Activated naive CD4-positive, alpha-beta T cell treated with Interleukin-2 at 50 U/mL for 16 hours (primary cell): ENCODE results near the gene MSANTD4.
"Not testable (repeated sequence)": the region's sequence is repeated elsewhere in the genome, so short reads cannot be mapped to it uniquely, and the experiment has no call there.

Experiments
- DNase-seq: peaks from one replicate; pipeline ENCODE4 v3.0.0-alpha.2; 2020

MSANTD4 gene

DNA sequence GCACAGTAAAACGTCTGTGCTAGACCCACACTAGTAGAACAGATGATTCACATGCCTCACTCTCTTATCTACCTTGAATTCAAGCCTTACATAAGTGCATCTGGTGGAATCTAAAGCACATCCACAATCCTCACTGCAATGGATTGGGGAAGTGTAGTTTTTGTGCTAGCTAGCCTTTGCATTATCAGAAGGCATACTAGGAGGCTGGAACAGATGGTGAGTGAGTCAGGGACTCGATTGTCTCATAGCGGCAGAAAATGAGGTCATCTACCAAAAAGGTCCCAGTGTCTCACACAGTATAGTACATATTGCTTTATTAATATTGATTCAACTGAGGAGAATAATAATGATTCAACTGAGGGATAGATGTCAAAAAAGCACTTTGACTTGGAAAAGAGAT lies 9.3 kb downstream of the MSANTD4 start:
- no peak for DNase-seq

DNA sequence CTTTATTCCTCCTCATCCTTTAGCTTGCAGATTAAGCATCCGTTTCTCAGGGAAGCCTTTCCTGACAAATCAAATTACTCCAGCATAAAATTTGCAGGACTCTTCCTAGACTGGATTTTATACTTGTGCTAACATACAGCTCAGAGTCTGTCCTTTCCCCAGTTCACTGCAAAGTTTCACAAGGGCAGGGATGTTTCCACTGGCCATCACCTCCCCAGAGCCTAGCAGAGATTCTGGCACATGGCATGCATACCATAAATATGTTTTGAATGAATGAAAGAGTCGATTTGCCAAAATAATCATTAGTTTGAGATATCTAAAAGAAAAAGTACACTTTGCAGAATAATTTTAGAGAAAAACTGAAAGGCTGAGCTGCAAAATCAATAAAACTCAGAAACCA lies 10.6 kb downstream of the MSANTD4 start:
- DNase-seq, result no peak

DNA sequence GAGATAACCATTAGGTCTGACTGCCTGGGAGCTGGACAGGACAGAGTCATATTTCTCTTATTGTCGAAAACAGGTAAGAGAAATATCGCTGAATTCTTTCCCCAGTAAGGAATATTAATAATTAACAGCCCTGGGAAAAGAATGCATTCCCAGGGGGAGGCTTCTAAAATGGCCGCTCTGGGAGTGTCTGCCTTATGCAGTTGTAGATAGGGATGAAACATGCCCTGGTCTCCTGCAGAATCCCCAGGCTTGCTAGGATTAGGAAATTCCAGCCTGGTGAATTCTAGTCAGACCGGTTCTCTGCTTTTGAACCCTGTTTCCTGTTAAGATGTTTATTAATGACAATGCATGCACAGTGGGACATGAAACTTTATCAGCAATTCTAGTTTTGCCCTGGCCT lies 18.9 kb downstream of the MSANTD4 start:
- DNase-seq, result not testable (repeated sequence)

DNA sequence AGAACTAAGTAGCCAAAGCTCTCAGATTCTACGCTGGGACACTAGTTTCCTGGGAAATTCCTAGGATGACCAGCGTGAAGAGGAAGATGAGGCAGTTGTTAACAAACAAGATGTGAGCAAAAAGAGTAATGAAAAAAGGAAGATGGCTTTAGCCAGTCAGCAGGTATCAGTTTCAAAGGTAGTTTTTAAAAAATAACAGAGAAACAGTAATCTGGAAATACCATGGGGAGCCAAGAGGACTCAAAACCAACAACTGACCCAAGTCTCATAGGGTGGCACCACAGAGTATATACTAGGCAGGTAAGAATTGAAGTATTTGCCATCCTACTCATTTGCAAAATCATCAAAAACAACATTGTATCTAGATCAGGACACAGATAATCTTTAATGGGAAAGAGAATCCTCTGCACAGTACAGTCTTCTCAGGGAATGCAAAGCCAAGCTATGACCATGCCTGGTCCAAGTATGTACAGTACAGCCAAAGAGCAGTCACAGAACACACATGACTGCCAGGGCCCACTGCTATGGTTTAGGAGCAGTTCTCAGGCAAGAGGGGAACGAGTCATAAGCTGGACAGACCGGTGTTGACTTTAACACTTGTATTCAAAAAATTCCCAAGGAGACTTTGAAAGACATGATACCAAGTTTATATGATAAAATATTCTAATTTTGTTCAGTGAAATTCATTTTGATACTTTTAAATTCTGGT lies 20.6 kb downstream of the MSANTD4 start:
- DNase-seq, result no peak

DNA sequence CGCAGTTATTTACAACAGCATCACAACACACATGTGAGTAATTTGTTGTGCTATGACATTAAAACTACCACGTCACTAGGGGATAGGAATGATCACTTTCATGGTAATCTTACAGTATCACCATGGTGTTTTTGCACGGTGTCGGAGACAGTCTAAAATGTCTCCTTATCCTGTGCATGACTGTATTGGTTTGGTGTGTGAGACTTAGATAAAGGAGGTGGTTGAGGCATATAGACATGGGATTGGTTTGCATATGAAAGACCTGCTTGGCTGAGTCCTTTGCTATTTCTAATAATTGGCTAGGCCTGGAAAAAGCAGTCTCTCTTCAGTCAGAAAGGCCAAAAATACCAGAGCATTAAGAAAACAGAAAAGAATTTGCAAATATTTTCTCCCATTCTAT lies 30.2 kb downstream of the MSANTD4 start:
- no peak for DNase-seq

DNA sequence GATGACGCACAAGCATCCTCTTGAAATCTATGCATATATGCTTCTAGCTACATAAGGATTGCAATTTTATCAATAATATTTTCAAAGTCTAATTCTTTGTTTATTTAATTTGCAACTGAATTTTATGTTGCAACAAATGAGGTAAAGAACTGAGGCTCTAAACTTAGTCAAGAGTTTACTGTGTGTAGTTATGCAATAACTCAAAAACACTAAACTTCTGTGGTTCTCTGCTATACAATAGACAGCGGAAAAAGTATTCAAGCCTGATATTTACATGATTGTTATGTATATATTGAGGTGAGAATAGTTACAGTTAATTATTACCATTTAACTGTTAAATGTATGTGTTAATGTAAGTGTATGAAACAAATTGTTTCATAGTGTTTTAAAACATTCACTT lies 32.9 kb downstream of the MSANTD4 start:
- DNase-seq, result no peak

GRCh38 chr11:105988197-105988596 lies 33.8 kb downstream of the MSANTD4 start:
- DNase-seq, result no peak

- DNase-seq, result no peak
Observed at GRCh38 chr11:105986554-105986953, 35.5 kb downstream of the MSANTD4 start.

- DNase-seq, result no peak
Observed at GRCh38 chr11:105979997-105980703, 41.9 kb downstream of the MSANTD4 start.

DNA sequence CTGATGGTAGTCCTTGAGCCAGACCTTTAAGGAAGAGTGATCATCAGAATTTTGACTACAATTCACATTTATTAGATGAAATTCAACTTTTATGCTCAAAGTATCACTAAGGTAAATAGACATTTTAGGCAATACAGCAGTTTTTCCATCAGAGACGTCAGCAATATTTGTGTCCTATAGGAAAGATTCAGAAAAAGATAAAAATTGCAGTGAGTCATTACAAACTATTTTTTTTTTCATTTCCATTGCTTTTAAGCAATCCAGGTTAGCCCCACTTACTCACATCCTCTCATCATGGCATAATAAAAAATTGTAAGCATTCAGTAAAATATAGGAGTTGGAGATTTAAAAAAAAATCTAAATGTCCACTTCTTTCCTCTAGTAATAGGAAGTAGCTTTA lies 46.9 kb downstream of the MSANTD4 start:
- DNase-seq, result no peak

- no peak for DNase-seq
Observed at GRCh38 chr11:105969756-105970155, 52.3 kb downstream of the MSANTD4 start.

DNA sequence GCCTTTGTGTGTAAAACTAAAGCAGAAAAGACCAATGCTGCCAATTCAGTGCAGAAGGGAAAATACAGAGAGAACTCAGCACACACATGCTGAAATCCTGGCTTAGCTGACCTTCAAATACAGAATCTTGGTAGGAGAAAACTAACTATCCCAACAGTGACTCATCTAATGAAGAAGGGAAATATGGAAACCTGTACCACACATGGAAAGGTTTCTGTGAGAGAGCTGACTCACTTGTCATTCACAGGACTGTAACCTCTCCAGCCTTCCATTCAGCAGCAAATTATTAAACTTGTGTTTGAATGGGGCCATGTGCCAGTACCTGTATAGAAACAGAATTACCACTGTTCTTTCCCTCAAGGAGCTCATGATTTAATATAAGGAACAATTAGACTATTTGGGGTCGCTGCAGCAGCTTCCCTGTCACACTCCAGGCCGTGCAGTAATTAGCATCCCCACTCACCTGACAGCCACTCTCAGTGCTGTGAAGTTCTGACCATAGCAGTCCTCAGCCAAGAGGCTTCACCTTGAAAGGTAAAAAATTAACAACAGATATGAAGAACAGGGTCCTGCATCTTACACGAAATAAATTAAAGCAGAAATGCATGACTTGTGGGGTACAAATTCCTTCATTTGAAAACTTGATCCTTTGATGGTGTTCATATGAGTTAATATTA lies 53.9 kb downstream of the MSANTD4 start:
- no peak for DNase-seq

- DNase-seq, result no peak
Observed at GRCh38 chr11:105960252-105961245, 61.5 kb downstream of the MSANTD4 start.
